HS-5 (cell line): ENCODE data around the gene CYBB.

Source experiments
- DNase-seq: peaks from one replicate; pipeline ENCODE4 v3.0.0-alpha.2; 2012; ENCODE audit warnings: low read depth

Gene CYBB

DNA sequence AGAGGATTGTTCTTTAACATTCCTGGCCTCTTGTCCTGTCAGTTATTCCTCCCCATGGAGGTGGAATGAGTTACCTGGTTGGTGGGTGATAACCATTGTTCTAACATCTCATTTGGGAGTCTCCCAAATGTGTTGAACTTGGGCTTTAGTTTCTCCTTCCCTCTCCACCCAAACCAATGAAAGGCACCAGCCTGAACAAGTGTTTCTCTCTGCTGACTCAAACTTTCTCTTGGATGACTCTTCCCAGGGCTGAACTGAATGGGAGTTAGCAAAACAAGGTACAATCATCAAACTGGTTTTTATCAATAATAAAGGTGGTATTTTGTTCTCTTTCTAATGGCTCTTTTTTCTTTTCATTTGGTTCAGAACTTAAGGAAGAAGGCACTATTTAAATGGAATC lies 64.8 kb downstream of the CYBB start:
- no peak for DNase-seq

DNA sequence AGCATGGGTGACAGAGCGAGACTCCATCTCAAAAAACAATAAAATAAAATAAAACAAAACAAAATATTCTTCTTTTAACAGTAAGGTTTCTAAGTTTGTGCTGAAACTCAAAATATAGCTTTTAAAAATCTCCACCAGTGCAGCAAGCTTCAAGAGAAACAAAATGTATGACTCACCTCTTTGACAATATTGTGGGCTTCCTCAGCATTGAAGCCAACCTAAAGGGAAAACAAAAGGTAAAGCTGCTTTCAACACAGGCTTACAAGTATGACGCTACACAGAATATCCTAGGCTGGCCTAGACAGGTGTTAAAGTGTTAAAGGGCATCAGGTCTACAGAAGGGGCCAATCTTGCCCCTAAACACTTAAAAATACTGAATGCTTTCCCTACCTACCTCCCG lies 66.3 kb downstream of the CYBB start:
- no peak for DNase-seq

DNA sequence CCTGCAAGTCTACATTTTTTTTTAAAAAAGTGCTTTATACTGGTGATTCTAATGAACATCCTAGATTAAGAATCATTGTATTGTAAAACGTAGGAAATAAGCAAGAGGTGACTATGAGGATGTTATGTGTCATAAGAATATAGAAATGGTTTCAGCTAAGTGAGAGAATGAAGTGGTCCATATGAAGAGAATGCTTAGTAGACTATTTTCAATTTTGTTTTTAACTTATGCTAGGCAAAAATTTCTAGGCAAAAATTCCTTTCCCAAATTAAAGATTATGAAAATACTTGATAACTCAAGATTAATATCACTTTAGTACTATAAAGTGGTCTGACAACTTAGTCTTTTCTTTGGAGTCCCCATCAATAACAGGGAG lies 66.7 kb downstream of the CYBB start:
- DNase-seq = no peak

DNA sequence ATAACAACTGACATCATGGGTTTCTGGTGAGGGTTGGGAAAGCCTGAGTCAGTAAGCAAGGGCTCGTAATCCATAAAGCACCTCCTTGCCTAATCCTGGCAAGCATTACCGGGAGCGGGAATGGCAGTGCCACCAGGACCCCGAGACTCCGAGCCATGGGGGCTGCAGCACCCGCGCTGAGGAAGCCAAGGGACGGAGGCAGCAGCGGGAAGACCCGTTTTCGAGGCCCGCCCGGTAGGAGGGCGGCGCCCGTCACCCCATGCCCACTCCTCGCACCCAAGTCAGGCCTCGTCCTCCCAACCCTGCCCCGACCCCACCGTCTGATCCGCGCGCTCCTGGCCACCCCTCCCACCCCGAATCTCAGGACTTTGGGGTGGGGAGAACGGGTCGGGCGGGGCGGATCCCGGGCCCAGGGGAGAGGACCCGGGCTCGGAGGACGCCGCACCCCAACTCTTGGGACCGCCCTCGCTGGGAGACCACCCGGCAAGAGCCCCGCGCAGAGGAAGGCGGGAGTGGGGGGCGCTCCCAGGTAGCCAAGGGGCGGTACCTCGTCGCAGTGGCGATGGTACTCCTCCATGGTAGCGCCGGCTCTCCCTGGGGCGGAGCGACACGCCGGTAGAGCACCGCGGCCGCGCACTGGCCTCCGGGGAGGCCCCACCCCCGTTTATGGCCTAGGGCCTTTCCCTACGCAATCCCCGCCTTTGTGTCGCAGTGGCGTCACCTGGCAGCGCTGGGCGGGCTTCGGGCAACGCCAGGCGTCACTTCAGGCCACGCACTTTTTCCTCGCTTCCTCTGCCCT lies 67.3 kb downstream of the CYBB start, which contains the start of gene DYNLT3:
Gene DYNLT3, minus strand, starts transcription at position 638 of the 799 bp plus-strand sequence. Its CDS starts 61 bp downstream, at position 577.
- DNase-seq = no peak

DNA sequence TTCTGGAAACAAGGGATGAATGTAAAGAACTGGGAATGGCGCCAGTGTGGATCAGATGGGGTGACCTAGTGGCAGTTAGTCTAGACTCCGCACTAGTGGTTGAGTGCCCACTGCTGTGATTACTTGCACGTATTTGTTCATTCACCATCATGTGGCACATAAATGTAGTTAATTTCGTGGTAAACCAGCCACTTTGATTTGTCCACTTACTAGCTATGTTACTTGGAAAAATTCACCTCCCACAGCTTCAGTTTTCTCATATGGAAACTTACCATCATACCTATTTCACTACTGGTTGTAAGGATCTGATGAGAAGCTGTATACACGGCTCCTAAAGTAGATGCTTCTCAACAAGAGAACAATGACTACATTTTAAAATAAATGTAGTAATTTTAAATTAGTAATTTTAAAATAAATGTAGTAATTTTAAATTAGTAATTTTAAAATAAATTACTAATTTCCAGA lies 67.9 kb downstream of the CYBB start:
- DNase-seq = peak; percentile 35

GRCh38 chrX:37854148-37854547 lies 74.3 kb downstream of the CYBB start:
- DNase-seq = no peak

- DNase-seq = no peak
Observed at GRCh38 chrX:37854748-37855147, 74.9 kb downstream of the CYBB start.

DNA sequence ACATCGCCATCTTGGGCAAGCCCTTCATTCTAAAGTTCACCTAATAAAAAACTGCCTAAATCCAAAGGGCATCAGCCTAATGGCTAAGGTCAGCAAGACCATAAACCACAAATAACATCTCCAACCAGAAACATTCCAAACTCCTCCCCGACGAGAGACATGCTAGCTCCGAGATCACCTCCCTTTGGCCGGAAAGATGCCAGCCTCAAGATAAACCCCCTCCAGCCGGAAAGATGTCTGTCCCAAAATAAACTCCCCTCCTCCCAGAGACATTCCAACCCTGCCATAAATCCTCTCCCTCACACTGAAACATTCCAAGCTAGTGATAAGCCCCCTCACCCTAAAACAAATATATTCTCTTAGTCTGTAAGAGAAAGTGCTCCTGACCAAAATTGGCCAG lies 80.9 kb downstream of the CYBB start:
- no peak for DNase-seq

GRCh38 chrX:37862851-37863250 lies 83.0 kb downstream of the CYBB start:
- DNase-seq = no peak
